Esophagus (tissue), 2 donors: ENCODE measurements around the gene CD151. TPM values are rescaled to one million over a fixed set of nuclear protein-coding genes. Genes with fewer than 3 reads are reported as not detected.

ENCODE experiments used
- H3K27ac ChIP-seq, 2 donors: one replicate each; pipeline ENCODE4 v1.5.1; 2013; ENCODE audit warnings: low read depth in 2 of 2, mild to moderate bottlenecking in 2 of 2, inconsistent platforms in 1 of 2, low read length in 1 of 2, moderate library complexity in 1 of 2
- H3K27me3 ChIP-seq, 2 donors: one replicate each; pipeline ENCODE4 v1.6.1; 2013; ENCODE audit warnings: low read length in 2 of 2, control low read depth in 1 of 2, mild to moderate bottlenecking in 1 of 2; ENCODE audit not compliant: insufficient read depth in 2 of 2, control insufficient read depth in 1 of 2
- H3K36me3 ChIP-seq, 2 donors: one replicate each; pipeline ENCODE4 v1.6.1; 2013; ENCODE audit warnings: low read length in 1 of 2; ENCODE audit not compliant: control insufficient read depth in 2 of 2, insufficient read depth in 2 of 2
- H3K4me1 ChIP-seq, 2 donors: one replicate each; pipeline ENCODE4 v1.6.1; 2013; ENCODE audit warnings: low read length in 1 of 2; ENCODE audit not compliant: control insufficient read depth in 2 of 2, insufficient read depth in 2 of 2
- H3K4me3 ChIP-seq, 2 donors: one replicate each; pipeline ENCODE4 v1.5.1; 2013; ENCODE audit warnings: low read length in 2 of 2, mild to moderate bottlenecking in 2 of 2, low read depth in 1 of 2, moderate library complexity in 1 of 2
- H3K9me3 ChIP-seq, 2 donors: one replicate each; pipeline ENCODE4 v1.6.1; 2013; ENCODE audit warnings: mild to moderate bottlenecking in 2 of 2, low read depth in 1 of 2, low read length in 1 of 2, moderate library complexity in 1 of 2; ENCODE audit not compliant: control insufficient read depth in 2 of 2, insufficient read depth in 1 of 2
- WGBS, 2 donors: extraction: QIAGEN DNeasy Blood & Tissue Kit; methylation state at CpG; one replicate each; pipeline ENCODE4 v1.1.7; 2013; 5-methylcytosine and 5-hydroxymethylcytosine counted together
- polyA plus RNA-seq, 2 donors: library from polyadenylated mRNA; stranded (reverse); fragments of 200-250 nt; gene quantifications; one replicate each; pipeline ENCODE4 v1.2.3, GENCODE V29; 2013
- donor health status: healthy with polysubstance abuse.
- donor health status: Bipolar disorder and iron deficiency.

The CD151 gene
- polyA plus RNA-seq, 2 donors = 75.5 to 108 TPM

- no peaks in the 10 kb centered on the region for H3K9me3 ChIP-seq
- peaks cover 0 to 12% of the 10 kb centered on the region in 2 donors for H3K36me3 ChIP-seq
- no peaks in the 10 kb centered on the region for H3K27me3 ChIP-seq
- H3K4me1 ChIP-seq = peaks cover 6 to 21% of the 10 kb centered on the region in 2 donors
- H3K27ac ChIP-seq = no peak overlapping the region
- 93% methylated on average over 47 to 49 of the region's 49 CpGs for WGBS, 2 donors
- no peak overlapping the region for H3K4me3 ChIP-seq
These were observed 40.9 kb upstream of the CD151 start for GRCh38 chr11:791658-792534.

GRCh38 chr11:792535-792821 lies 40.3 kb upstream of the CD151 start:
- Histone ChIP-seq H3K27ac (no peak overlapping the region), H3K4me3 (no peak overlapping the region), H3K9me3 (no peaks in the 10 kb centered on the region), H3K36me3 (peaks cover 0 to 12% of the 10 kb centered on the region in 2 donors), H3K27me3 (no peaks in the 10 kb centered on the region), H3K4me1 (peaks cover 6 to 23% of the 10 kb centered on the region in 2 donors)
- WGBS, 2 donors = 92 to 95% methylated on average over 5 to 15 of the region's 15 CpGs

- Histone ChIP-seq H3K9me3 (no peaks in the 10 kb centered on the region), H3K4me1 (peaks cover 6 to 23% of the 10 kb centered on the region in 2 donors), H3K36me3 (peaks cover 0 to 12% of the 10 kb centered on the region in 2 donors), H3K27ac (no peak overlapping the region), H3K4me3 (no peak overlapping the region), H3K27me3 (no peaks in the 10 kb centered on the region)
- WGBS, 2 donors = 86 to 91% methylated on average over 12 to 13 of the region's 13 CpGs
These were observed 39.9 kb upstream of the CD151 start for GRCh38 chr11:792873-793272.

- 76 to 79% methylated on average over 7 of the region's 7 CpGs for WGBS, 2 donors
- Histone ChIP-seq H3K4me1 (peaks cover 6 to 26% of the 10 kb centered on the region in 2 donors), H3K27ac (no peak overlapping the region), H3K9me3 (no peaks in the 10 kb centered on the region), H3K4me3 (no peak overlapping the region), H3K27me3 (no peaks in the 10 kb centered on the region), H3K36me3 (peaks cover 0 to 12% of the 10 kb centered on the region in 2 donors)
These were observed 39.2 kb upstream of the CD151 start for GRCh38 chr11:793556-793955.

- no peaks in the 10 kb centered on the region for H3K9me3 ChIP-seq
- 83 to 87% methylated on average over 31 of the region's 31 CpGs for WGBS, 2 donors
- no peaks in the 10 kb centered on the region for H3K27me3 ChIP-seq
- peaks cover 6 to 26% of the 10 kb centered on the region in 2 donors for H3K4me1 ChIP-seq
- no peak overlapping the region for H3K27ac ChIP-seq
- no peak overlapping the region for H3K4me3 ChIP-seq
- H3K36me3 ChIP-seq = peaks cover 0 to 14% of the 10 kb centered on the region in 2 donors
These were observed 38.6 kb upstream of the CD151 start for GRCh38 chr11:794013-794765.

GRCh38 chr11:794766-795633 lies 37.8 kb upstream of the CD151 start:
- Histone ChIP-seq H3K9me3 (no peaks in the 10 kb centered on the region), H3K27me3 (no peaks in the 10 kb centered on the region), H3K4me1 (peaks cover 6 to 26% of the 10 kb centered on the region in 2 donors), H3K4me3 (peak overlapping the region; percentile 22 to 51), H3K27ac (no peak overlapping the region), H3K36me3 (peaks cover 0 to 22% of the 10 kb centered on the region in 2 donors)
- 46 to 51% methylated on average over 27 to 38 of the region's 38 CpGs for WGBS, 2 donors

- H3K4me3 ChIP-seq = peak overlapping the region; percentile 51 to 62
- WGBS, 2 donors = 3 to 5% methylated on average over 25 to 26 of the region's 26 CpGs
- H3K36me3 ChIP-seq = peaks cover 0 to 29% of the 10 kb centered on the region in 2 donors
- peak overlapping the region; percentile 87 to 89 for H3K27ac ChIP-seq
- H3K4me1 ChIP-seq = peaks cover 6 to 26% of the 10 kb centered on the region in 2 donors
- H3K27me3 ChIP-seq = no peaks in the 10 kb centered on the region
- no peaks in the 10 kb centered on the region for H3K9me3 ChIP-seq
These were observed 36.9 kb upstream of the CD151 start for GRCh38 chr11:795634-796564.

GRCh38 chr11:796565-797295 lies 36.0 kb upstream of the CD151 start:
- peaks cover 0 to 27% of the 10 kb centered on the region in 2 donors for H3K36me3 ChIP-seq
- no peaks in the 10 kb centered on the region for H3K27me3 ChIP-seq
- H3K4me3 ChIP-seq = peak overlapping the region; percentile 51 to 68
- no peaks in the 10 kb centered on the region for H3K9me3 ChIP-seq
- H3K27ac ChIP-seq = peak overlapping the region; percentile 87 to 89
- WGBS, 2 donors = 11 to 14% methylated on average over 18 of the region's 18 CpGs
- peaks cover 6 to 26% of the 10 kb centered on the region in 2 donors for H3K4me1 ChIP-seq
